DMS53 (cell line): ENCODE measurements around the gene TMEM60.
"Not testable (repeated sequence)": the region's sequence is repeated elsewhere in the genome, so short reads cannot be mapped to it uniquely, and the experiment has no call there.

Source experiments
- DNase-seq: peaks from one replicate; lab custom pipeline; 2025; lab: John Stamatoyannopoulos, UW

TMEM60 gene

GRCh38 chr7:77811516-77812289 is 13.5 kb upstream of the TMEM60 start:
- no peak for DNase-seq

- no peak for DNase-seq
These were observed 10.3 kb upstream of the TMEM60 start for GRCh38 chr7:77808517-77808916.

- no peak for DNase-seq
These were observed 8.2 kb upstream of the TMEM60 start for GRCh38 chr7:77806425-77806824.

GRCh38 chr7:77802557-77803405 is 4.5 kb upstream of the TMEM60 start:
- DNase-seq: no peak

GRCh38 chr7:77800730-77801129 is 2.5 kb upstream of the TMEM60 start:
- no peak for DNase-seq

- no peak for DNase-seq
These were observed 1.9 kb upstream of the TMEM60 start for GRCh38 chr7:77800158-77800557.

- peak; percentile 68 for DNase-seq
These were observed 1.1 kb upstream of the TMEM60 start for GRCh38 chr7:77799078-77799964.

- DNase-seq: no peak
These were observed 370 bp downstream of the TMEM60 start for GRCh38 chr7:77797734-77798393.

GRCh38 chr7:77796960-77797359 is 1.3 kb downstream of the TMEM60 start:
- DNase-seq: peak; percentile 38

GRCh38 chr7:77796109-77796508 is 2.1 kb downstream of the TMEM60 start:
- no peak for DNase-seq

- no peak for DNase-seq
These were observed 4.2 kb downstream of the TMEM60 start for GRCh38 chr7:77794000-77794399.

- no peak for DNase-seq
These were observed 6.3 kb downstream of the TMEM60 start for GRCh38 chr7:77791956-77792355.

GRCh38 chr7:77791336-77791735 is 6.9 kb downstream of the TMEM60 start:
- peak; percentile 94 for DNase-seq

GRCh38 chr7:77788327-77788902 is 9.8 kb downstream of the TMEM60 start:
- no peak for DNase-seq

GRCh38 chr7:77786741-77787140 is 11.5 kb downstream of the TMEM60 start:
- DNase-seq: no peak

GRCh38 chr7:77786018-77786417 is 12.2 kb downstream of the TMEM60 start:
- no peak for DNase-seq

GRCh38 chr7:77784426-77784825 is 13.8 kb downstream of the TMEM60 start:
- DNase-seq: not testable (repeated sequence)

GRCh38 chr7:77783545-77783944 is 14.7 kb downstream of the TMEM60 start:
- DNase-seq: no peak

- DNase-seq: no peak
These were observed 15.1 kb downstream of the TMEM60 start for GRCh38 chr7:77783111-77783510.

- no peak for DNase-seq
These were observed 15.9 kb downstream of the TMEM60 start for GRCh38 chr7:77782383-77782782.

GRCh38 chr7:77778535-77778934 is 19.7 kb downstream of the TMEM60 start:
- no peak for DNase-seq
